ENCODE measurements around the gene TIE1. TPM values are rescaled to one million over a fixed set of nuclear protein-coding genes. Genes with fewer than 3 reads are reported as not detected.

The TIE1 gene
- total RNA-seq, 1 donor from 2014 or later = 58.0 TPM

GRCh38 chr1:43288058-43288784, 12.6 kb upstream of the TIE1 start:
- ATAC-seq (no peak), DNase-seq (ENCODE audit: low spot score) (no peak)
- intact Hi-C loops (cut with DNase I) = no loop called here

GRCh38 chr1:43288785-43289706, 11.7 kb upstream of the TIE1 start:
- intact Hi-C loops (cut with DNase I) = no loop called here
- ATAC-seq (no peak), DNase-seq (ENCODE audit: low spot score) (no peak)

- ATAC-seq (no peak), DNase-seq (ENCODE audit: low spot score) (no peak)
- intact Hi-C loops (cut with DNase I) = no loop called here
These were observed 8.6 kb upstream of the TIE1 start for GRCh38 chr1:43292216-43292615.

- ATAC-seq (no peak), DNase-seq (ENCODE audit: low spot score) (no peak)
- intact Hi-C loops (cut with DNase I) = no loop called here
These were observed 8.1 kb upstream of the TIE1 start for GRCh38 chr1:43292679-43293078.

- intact Hi-C loops (cut with DNase I) = no loop called here
- ATAC-seq = no peak
- no peak for DNase-seq (ENCODE audit: low spot score)
These were observed 7.6 kb upstream of the TIE1 start for GRCh38 chr1:43293176-43293575.

GRCh38 chr1:43293896-43294760, 6.7 kb upstream of the TIE1 start:
- DNase-seq (ENCODE audit: low spot score) (no peak), ATAC-seq (peak; percentile 53)
- intact Hi-C loops (cut with DNase I) = no loop called here

- no peak for ATAC-seq
- no peak for DNase-seq (ENCODE audit: low spot score)
- intact Hi-C loops (cut with DNase I) = no loop called here
These were observed 6.0 kb upstream of the TIE1 start for GRCh38 chr1:43294761-43295160.

GRCh38 chr1:43296207-43296606, 4.6 kb upstream of the TIE1 start:
- intact Hi-C loops (cut with DNase I) = no loop called here
- ATAC-seq (no peak), DNase-seq (ENCODE audit: low spot score) (no peak)

GRCh38 chr1:43298055-43298454, 2.7 kb upstream of the TIE1 start:
- intact Hi-C loops (cut with DNase I) = no loop called here
- DNase-seq (ENCODE audit: low spot score) = no peak
- ATAC-seq = no peak

- intact Hi-C loops (cut with DNase I) = no loop called here
- DNase-seq (ENCODE audit: low spot score) (no peak), ATAC-seq (no peak)
These were observed 1.7 kb upstream of the TIE1 start for GRCh38 chr1:43299101-43299500.

- ATAC-seq (peak; percentile 33), DNase-seq (ENCODE audit: low spot score) (no peak)
- intact Hi-C loops (cut with DNase I) = no loop called here
These were observed 1.4 kb downstream of the TIE1 start for GRCh38 chr1:43302201-43302600.

- ATAC-seq (no peak), DNase-seq (ENCODE audit: low spot score) (no peak)
- intact Hi-C loops (cut with DNase I) = no loop called here
These were observed 2.1 kb downstream of the TIE1 start for GRCh38 chr1:43302721-43303470.

- DNase-seq (ENCODE audit: low spot score) (no peak), ATAC-seq (peak; percentile 57)
- intact Hi-C loops (cut with DNase I) = no loop called here
These were observed 2.9 kb downstream of the TIE1 start for GRCh38 chr1:43303471-43304313.

- ATAC-seq = peak; percentile 34
- peak; percentile 33 for DNase-seq (ENCODE audit: low spot score)
These were observed 3.5 kb downstream of the TIE1 start for GRCh38 chr1:43304314-43304681.

GRCh38 chr1:43304771-43305300, 4.1 kb downstream of the TIE1 start:
- DNase-seq (ENCODE audit: low spot score) (peak; percentile 61), ATAC-seq (no peak)
- intact Hi-C loops (cut with DNase I) = no loop called here

More at GRCh38 chr1:43304314-43304681, 3.5 kb downstream of the TIE1 start:
- intact Hi-C loops (cut with DNase I) = no loop called here

GRCh38 chr1:43305461-43305860, 4.7 kb downstream of the TIE1 start:
- ATAC-seq (no peak), DNase-seq (ENCODE audit: low spot score) (peak; percentile 39)
- intact Hi-C loops (cut with DNase I) = no loop called here

- peak; percentile 34 for DNase-seq (ENCODE audit: low spot score)
- intact Hi-C loops (cut with DNase I) = no loop called here
- no peak for ATAC-seq
These were observed 5.3 kb downstream of the TIE1 start for GRCh38 chr1:43305926-43306687.

Measured in sciatic nerve (tissue), 2 donors.